ENCODE data around the gene NRP1. TPM values are rescaled to one million over a fixed set of nuclear protein-coding genes. Genes with fewer than 3 reads are reported as not detected.

NRP1 gene
- polyA plus RNA-seq, 1 of the 3 experiments (the other 2 are of a cell fraction) = 129 TPM

DNA sequence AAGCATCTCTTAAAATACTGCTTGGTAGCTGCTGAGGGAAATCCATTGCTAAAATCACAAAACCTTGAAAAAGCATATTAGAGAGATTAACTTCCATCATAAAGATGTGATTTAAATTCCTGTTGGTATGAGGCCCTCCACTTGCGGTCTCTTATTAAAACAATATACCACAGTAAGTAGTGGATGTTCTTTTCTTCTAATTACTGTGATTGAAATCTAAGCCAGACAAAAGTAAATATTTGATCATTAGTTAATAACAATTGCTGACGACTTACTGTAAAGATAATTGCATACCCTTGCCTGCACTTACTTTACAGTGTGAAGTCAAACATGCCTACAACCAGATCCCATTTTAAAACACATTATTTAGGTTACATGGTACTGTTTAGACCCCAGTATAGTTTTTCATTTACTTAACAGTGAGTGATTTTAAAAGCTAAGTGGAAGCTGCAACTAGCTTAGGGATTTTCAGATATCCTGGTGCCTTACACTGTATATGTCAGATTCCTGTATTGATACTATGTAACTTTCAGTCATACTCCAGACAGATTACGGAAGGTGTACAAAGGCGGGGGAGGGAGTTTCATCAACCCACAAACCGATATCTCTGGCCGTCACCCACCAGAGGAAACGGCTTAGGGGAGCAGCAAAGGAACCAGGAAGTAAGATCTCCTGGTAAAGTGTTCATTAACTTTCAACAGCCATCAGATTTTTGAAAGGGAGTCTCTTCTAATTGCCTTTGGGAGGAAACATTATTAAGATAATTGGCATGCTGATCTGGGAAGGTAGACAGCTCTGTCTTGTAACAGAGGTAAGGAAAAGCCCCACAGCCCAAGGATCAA is 986 bp downstream of the NRP1 start:
- Histone ChIP-seq H3F3A (replicated peaks; ENCODE audit: insufficient read depth) (peaks cover 17% of the 10 kb centered on the region), H4K20me1 (ENCODE audit: insufficient read depth) (peaks cover 2% of the 10 kb centered on the region), H3K9ac (peak overlapping the region; percentile 94), H2AFZ (ENCODE audit: low read depth) (no peak overlapping the region), H3K27ac (ENCODE audit: low read depth in 2 of 2, low read length in 1 of 2) (peak overlapping the region; percentile 78 to 93), H3K4me1 (ENCODE audit: control insufficient read depth in 1 of 2, insufficient read depth in 2 of 2, low read depth in 1 of 2, low read length in 1 of 2) (peaks cover 11 to 28% of the 10 kb centered on the region in 2 experiments), H3K9me3 (no peaks in the 10 kb centered on the region), H3K79me2 (ENCODE audit: insufficient read depth) (peaks cover 81% of the 10 kb centered on the region), H3K9me2 (no peaks in the 10 kb centered on the region), H3K4me3 (ENCODE audit: low read depth in 2 of 2, low read length in 1 of 2) (peak overlapping the region; percentile 90 to 92), H3K4me2 (peak overlapping the region; percentile 90), H3K36me3 (replicated peaks in 1 of 2; ENCODE audit: control insufficient read depth in 1 of 2, insufficient read depth in 2 of 2, low read length in 1 of 2) (peaks cover 18 to 41% of the 10 kb centered on the region in 2 experiments), H3K27me3 (ENCODE audit: insufficient read depth) (no peaks in the 10 kb centered on the region)
- TF ChIP-seq GATA2 (CRISPR knock-in tag; IDR thresholded peaks at IDR 0.05) (no peak), CHD2 (IDR thresholded peaks at IDR 0.05; ENCODE audit: low read length, partially characterized antibody) (no peak), GABPA (IDR thresholded peaks at IDR 0.05; ENCODE audit: low read depth) (no peak), TAF1 (IDR thresholded peaks at IDR 0.05; ENCODE audit: borderline replicate concordance, low read depth, low read length) (no peak)
- TF ChIP-seq, protein P1, sequence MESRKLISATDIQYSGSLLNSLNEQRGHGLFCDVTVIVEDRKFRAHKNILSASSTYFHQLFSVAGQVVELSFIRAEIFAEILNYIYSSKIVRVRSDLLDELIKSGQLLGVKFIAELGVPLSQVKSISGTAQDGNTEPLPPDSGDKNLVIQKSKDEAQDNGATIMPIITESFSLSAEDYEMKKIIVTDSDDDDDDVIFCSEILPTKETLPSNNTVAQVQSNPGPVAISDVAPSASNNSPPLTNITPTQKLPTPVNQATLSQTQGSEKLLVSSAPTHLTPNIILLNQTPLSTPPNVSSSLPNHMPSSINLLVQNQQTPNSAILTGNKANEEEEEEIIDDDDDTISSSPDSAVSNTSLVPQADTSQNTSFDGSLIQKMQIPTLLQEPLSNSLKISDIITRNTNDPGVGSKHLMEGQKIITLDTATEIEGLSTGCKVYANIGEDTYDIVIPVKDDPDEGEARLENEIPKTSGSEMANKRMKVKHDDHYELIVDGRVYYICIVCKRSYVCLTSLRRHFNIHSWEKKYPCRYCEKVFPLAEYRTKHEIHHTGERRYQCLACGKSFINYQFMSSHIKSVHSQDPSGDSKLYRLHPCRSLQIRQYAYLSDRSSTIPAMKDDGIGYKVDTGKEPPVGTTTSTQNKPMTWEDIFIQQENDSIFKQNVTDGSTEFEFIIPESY (IDR thresholded peaks at IDR 0.05; ENCODE audit: borderline replicate concordance, low read depth) = no peak
- TF ChIP-seq, protein P2, sequence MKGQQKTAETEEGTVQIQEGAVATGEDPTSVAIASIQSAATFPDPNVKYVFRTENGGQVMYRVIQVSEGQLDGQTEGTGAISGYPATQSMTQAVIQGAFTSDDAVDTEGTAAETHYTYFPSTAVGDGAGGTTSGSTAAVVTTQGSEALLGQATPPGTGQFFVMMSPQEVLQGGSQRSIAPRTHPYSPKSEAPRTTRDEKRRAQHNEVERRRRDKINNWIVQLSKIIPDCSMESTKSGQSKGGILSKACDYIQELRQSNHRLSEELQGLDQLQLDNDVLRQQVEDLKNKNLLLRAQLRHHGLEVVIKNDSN (IDR thresholded peaks at IDR 0.05; ENCODE audit: borderline replicate concordance, low read depth) = no peak
- POLR2A ChIA-PET = no interaction called here
- CTCF ChIA-PET = interaction anchor here (0.7 to 6.7 kb wide), 10 partner anchors 10 to 1303 kb away, joined by 3 to 102 read pairs (median 3); no protein-coding TSS in a partner anchor
- 7% methylated on average over 7 of the region's 7 CpGs for WGBS (ENCODE audit: low lambda C conversion rate)
- DNase-seq = no peak

DNA sequence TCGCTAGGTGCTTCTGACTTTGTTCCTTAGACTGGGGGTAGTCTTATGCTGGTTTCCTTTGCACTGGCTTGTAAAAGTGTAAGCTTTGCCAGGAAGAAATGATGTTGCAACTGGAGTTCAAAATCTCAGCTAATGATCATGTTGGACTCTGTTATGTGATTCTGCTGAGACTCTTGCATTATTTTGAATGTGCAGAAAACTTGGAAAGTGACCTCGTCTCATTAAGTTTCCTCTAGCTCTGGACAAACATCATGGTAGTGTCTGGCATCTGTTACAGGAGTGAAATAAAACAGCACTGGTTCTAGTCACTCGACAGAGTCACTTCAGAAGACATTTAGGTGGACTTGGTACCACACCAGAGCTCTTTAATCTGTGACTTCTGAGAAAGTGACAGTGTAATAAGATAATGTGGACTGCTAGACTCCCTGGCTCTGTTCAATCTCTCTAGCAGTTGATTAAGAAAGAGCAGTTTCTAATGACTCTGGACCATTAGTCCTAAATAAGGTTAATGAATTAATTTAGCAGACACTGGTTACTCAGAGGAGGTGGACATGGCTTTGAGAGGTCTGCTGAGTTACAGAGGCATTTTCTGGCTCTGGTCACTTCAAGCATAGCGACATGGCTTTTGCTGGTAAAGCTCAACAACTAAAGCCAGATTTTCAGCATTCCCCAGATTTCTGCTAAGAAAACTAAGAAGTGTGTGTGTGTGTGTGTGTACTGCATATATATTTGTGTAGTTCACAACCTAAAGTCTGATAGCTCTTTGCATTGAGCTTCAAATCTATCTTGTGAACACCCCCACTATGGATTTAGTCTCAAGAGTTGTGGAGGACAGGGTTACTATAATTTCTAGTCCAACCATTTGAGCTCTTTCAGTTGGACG is 2.0 kb downstream of the NRP1 start:
- Histone ChIP-seq H3K27ac (ENCODE audit: low read depth in 2 of 2, low read length in 1 of 2) (peak overlapping the region; percentile 78 to 93), H3K4me3 (ENCODE audit: low read depth in 2 of 2, low read length in 1 of 2) (peak overlapping the region; percentile 90 to 92), H3K4me1 (ENCODE audit: control insufficient read depth in 1 of 2, insufficient read depth in 2 of 2, low read depth in 1 of 2, low read length in 1 of 2) (peaks cover 12 to 25% of the 10 kb centered on the region in 2 experiments), H3K9me3 (no peaks in the 10 kb centered on the region), H3K4me2 (peak overlapping the region; percentile 90), H4K20me1 (ENCODE audit: insufficient read depth) (peaks cover 12% of the 10 kb centered on the region), H3K36me3 (replicated peaks in 1 of 2; ENCODE audit: control insufficient read depth in 1 of 2, insufficient read depth in 2 of 2, low read length in 1 of 2) (peaks cover 23 to 52% of the 10 kb centered on the region in 2 experiments), H3F3A (replicated peaks; ENCODE audit: insufficient read depth) (peaks cover 8% of the 10 kb centered on the region), H3K79me2 (ENCODE audit: insufficient read depth) (peaks cover 84% of the 10 kb centered on the region), H3K9ac (peak overlapping the region; percentile 94), H3K27me3 (ENCODE audit: insufficient read depth) (no peaks in the 10 kb centered on the region), H2AFZ (ENCODE audit: low read depth) (no peak overlapping the region), H3K9me2 (no peaks in the 10 kb centered on the region)
- ChIA-PET CTCF (interaction anchor here (0.7 to 6.7 kb wide), 10 partner anchors 9 to 1304 kb away, joined by 3 to 102 read pairs (median 3); no protein-coding TSS in a partner anchor), POLR2A (interaction anchor here (0.9 kb wide), 1 partner anchor 307 kb away, joined by 3 read pairs; no protein-coding TSS in a partner anchor)
- no peak for DNase-seq
- 15% methylated on average over 5 of the region's 5 CpGs for WGBS (ENCODE audit: low lambda C conversion rate)
- peak; percentile 32; the same call in 1 of the 2 replicates for TF ChIP-seq TCF12 (IDR thresholded peaks at IDR 0.05)
- no peak for TF ChIP-seq POLR2AphosphoS5 (IDR thresholded peaks at IDR 0.05; ENCODE audit: low read depth, low read length)
- TF ChIP-seq EP300 (IDR thresholded peaks at IDR 0.05; ENCODE audit: borderline replicate concordance in 1 of 2, low read depth in 1 of 2, low read length in 1 of 2) = peak in 1 of 2 experiments; percentile 49; a peak in 1 of 4 replicates
- TF ChIP-seq, protein P3, sequence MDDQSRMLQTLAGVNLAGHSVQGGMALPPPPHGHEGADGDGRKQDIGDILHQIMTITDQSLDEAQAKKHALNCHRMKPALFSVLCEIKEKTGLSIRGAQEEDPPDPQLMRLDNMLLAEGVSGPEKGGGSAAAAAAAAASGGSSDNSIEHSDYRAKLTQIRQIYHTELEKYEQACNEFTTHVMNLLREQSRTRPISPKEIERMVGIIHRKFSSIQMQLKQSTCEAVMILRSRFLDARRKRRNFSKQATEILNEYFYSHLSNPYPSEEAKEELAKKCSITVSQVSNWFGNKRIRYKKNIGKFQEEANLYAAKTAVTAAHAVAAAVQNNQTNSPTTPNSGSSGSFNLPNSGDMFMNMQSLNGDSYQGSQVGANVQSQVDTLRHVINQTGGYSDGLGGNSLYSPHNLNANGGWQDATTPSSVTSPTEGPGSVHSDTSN (IDR thresholded peaks at IDR 0.05) = no peak

Measured in SK-N-SH (cell line).